HepG2 (cell line): Measurements from ENCODE around the gene RAB5B. TPM values are rescaled to one million over a fixed set of nuclear protein-coding genes. Genes with fewer than 3 reads are reported as not detected.

Experiments
- FOXA1 ChIP-seq, 2 experiments: fragments of 450-650 bp in 1 of 2; sonication (generic) in 1 of 2; formaldehyde crosslinking in 1 of 2; IDR thresholded peaks; 2 replicates each; pipeline versions ENCODE4 v1.4.0 to v1.6.1; 2016 to 2020; ENCODE audit warnings: missing genetic modification reagents in 1 of 2
- GZF1 ChIP-seq: sonication (generic); formaldehyde crosslinking; IDR thresholded peaks from 2 replicates; pipeline ENCODE4 v1.5.1; 2020; ENCODE audit warnings: mild to moderate bottlenecking, missing genetic modification reagents
- HNRNPL ChIP-seq: fragments of 200-400 bp; formaldehyde crosslinking; IDR thresholded peaks from 2 replicates; pipeline ENCODE4 v1.6.1; 2017; ENCODE audit warnings: mild to moderate bottlenecking, low read depth, low read length
- KIAA2018 ChIP-seq: sonication (generic); formaldehyde crosslinking; IDR thresholded peaks from 2 replicates; pipeline ENCODE4 v1.5.0; 2020; ENCODE audit warnings: mild to moderate bottlenecking, missing genetic modification reagents, borderline replicate concordance
- KMT2A ChIP-seq: sonication (generic); formaldehyde crosslinking; IDR thresholded peaks from 2 replicates; pipeline ENCODE4 v1.4.0; 2020; ENCODE audit warnings: missing genetic modification reagents
- MTF2 ChIP-seq: sonication (generic); formaldehyde crosslinking; IDR thresholded peaks from 2 replicates; pipeline ENCODE4 v1.5.0; 2020; ENCODE audit warnings: missing genetic modification reagents, borderline replicate concordance
- PHB2 ChIP-seq: fragments of 450-650 bp; IDR thresholded peaks from 2 replicates; pipeline ENCODE4 v1.6.1; 2018; ENCODE audit not compliant: partially characterized antibody
- PRDM15 ChIP-seq: sonication (generic); formaldehyde crosslinking; IDR thresholded peaks from 2 replicates; pipeline ENCODE4 v1.4.0; 2020; ENCODE audit warnings: missing genetic modification reagents
- REXO4 ChIP-seq: sonication (generic); formaldehyde crosslinking; IDR thresholded peaks from 2 replicates; pipeline ENCODE4 v1.8.0; 2022; ENCODE audit warnings: missing genetic modification reagents, mild to moderate bottlenecking, borderline replicate concordance
- RXRB ChIP-seq: IDR thresholded peaks from 2 replicates; pipeline ENCODE4 v1.6.1; 2016; ENCODE audit warnings: borderline replicate concordance, missing genetic modification reagents, missing compliant biosample characterization
- SAP130 ChIP-seq: IDR thresholded peaks from 2 replicates; pipeline ENCODE4 v1.6.1; 2016; ENCODE audit warnings: low read depth
- SIX1 ChIP-seq: sonication (generic); formaldehyde crosslinking; IDR thresholded peaks from 2 replicates; pipeline ENCODE4 v1.4.0; 2020; ENCODE audit warnings: missing genetic modification reagents, borderline replicate concordance
- TEAD3 ChIP-seq: optimal IDR thresholded peaks from 2 replicates; pipeline ENCODE3; 2016; ENCODE audit warnings: borderline replicate concordance
- ZBTB42 ChIP-seq: sonication (generic); formaldehyde crosslinking; IDR thresholded peaks from 2 replicates; pipeline ENCODE4 v1.5.0; 2020; ENCODE audit warnings: mild to moderate bottlenecking, missing genetic modification reagents
- ZBTB7B ChIP-seq: sonication (generic); formaldehyde crosslinking; IDR thresholded peaks from 2 replicates; pipeline ENCODE4 v1.4.0; 2020; ENCODE audit warnings: missing genetic modification reagents
- ZNF12 ChIP-seq: sonication (generic); formaldehyde crosslinking; IDR thresholded peaks from 2 replicates; pipeline ENCODE4 v1.5.0; 2020; ENCODE audit warnings: missing genetic modification reagents
- ZNF562 ChIP-seq: sonication (generic); formaldehyde crosslinking; IDR thresholded peaks from 2 replicates; pipeline ENCODE4 v1.8.0; 2022; ENCODE audit warnings: missing genetic modification reagents, borderline replicate concordance
- ZNF570 ChIP-seq: sonication (generic); formaldehyde crosslinking; IDR thresholded peaks from 2 replicates; pipeline ENCODE4 v1.4.0; 2020; ENCODE audit warnings: mild to moderate bottlenecking, missing genetic modification reagents, borderline replicate concordance
- polyA plus RNA-seq, 8 experiments: library from polyadenylated mRNA; depleted of rRNA in 3 of 8; stranded (reverse) in 7 of 8; unstranded in 1 of 8; fragments of >200 nt; fragmentation: Illumina TruSeq in 4 of 8; extraction: Trizol in 4 of 8; gene quantifications; 2 replicates each; pipeline versions ENCODE4 v1.2.1 to v1.2.3, GENCODE V29; 2011 to 2016; ENCODE audit warnings: low read depth in 4 of 8, missing spikeins in 1 of 8, mixed read lengths in 1 of 8; ENCODE audit not compliant: insufficient read depth in 1 of 8
- total RNA-seq, 5 experiments: library from RNA; depleted of rRNA; stranded (reverse); fragments of >200 nt; fragmentation: Illumina TruSeq; extraction: Trizol; gene quantifications; 2 replicates each; pipeline ENCODE4 v1.2.3, GENCODE V29; 2016; ENCODE audit warnings: low read depth in 1 of 5

RAB5B gene
- total and polyA plus RNA-seq, 2 of the 13 experiments (the other 11 are each of a cell fraction or from before 2014, with no cell fraction given): 26.0 to 68.3 TPM

- TF ChIP-seq ZNF12 (CRISPR knock-in tag) (no peak), KIAA2018 (CRISPR knock-in tag) (no peak), SIX1 (peak; percentile 48; the same call in 1 of the 2 replicates), MTF2 (CRISPR knock-in tag) (no peak), GZF1 (CRISPR knock-in tag) (no peak), ZNF570 (CRISPR knock-in tag) (no peak), KMT2A (no peak), SAP130 (CRISPR knock-in tag) (peak; percentile 35; the same call in 1 of the 2 replicates), FOXA1 (IDR thresholded peaks at IDR 0.05) (no peak), FOXA1 (CRISPR knock-in tag; IDR thresholded peaks at IDR 0.05) (peak; percentile 39; the same call in 1 of the 2 replicates), PRDM15 (no peak), REXO4 (CRISPR knock-in tag) (no peak), ZBTB7B (CRISPR knock-in tag) (peak; percentile 67; the same call in 1 of the 2 replicates), HNRNPL (no peak), RXRB (CRISPR knock-in tag) (0 out of 2 replicates have a peak, but pooled peaks have one; percentile 0), ZNF562 (CRISPR knock-in tag) (no peak), ZBTB42 (CRISPR knock-in tag) (no peak), PHB2 (no peak), TEAD3 (CRISPR knock-in tag) (peak; percentile 50)
Observed at GRCh38 chr12:56001487-56002100, 27.7 kb downstream of the RAB5B start (continued).
